PC-3 (cell line): ENCODE data around the gene AICDA. TPM values are rescaled to one million over a fixed set of nuclear protein-coding genes. Genes with fewer than 3 reads are reported as not detected.

Experiments used
- ATAC-seq: fragments of 200-7000 bp; cut with Tn5 transposase; 2 replicates; pipeline ENCODE4 v1.9.1; 2020; ENCODE audit warnings: mild to moderate bottlenecking, moderate library complexity
- BruUV-seq: library from RNA; stranded (reverse); fragments of 400-500 nt; replicated peaks from 2 replicates; lab custom pipeline; 2021; lab: Mats Ljungman, UMichigan
- CTCF ChIA-PET: fragments of 300-600 bp; sonication (Branson Sonifier 250); formaldehyde crosslinking; loops from one replicate; lab custom pipeline; 2022; ENCODE audit warnings: antibody characterized with exemption; lab: Charles Lee
- POLR2A ChIA-PET: fragments of 300-600 bp; sonication (Branson Sonifier 250); formaldehyde crosslinking; loops from one replicate; lab custom pipeline; 2022; ENCODE audit warnings: antibody characterized with exemption; ENCODE audit not compliant: unreplicated experiment; lab: Charles Lee
- DNase-seq: peaks from one replicate; pipeline ENCODE4 v3.0.0-alpha.2; 2015
- H2AFZ ChIP-seq: fragments of 300-600 bp; sonication (generic); 2 replicates; pipeline ENCODE4 v1.6.0; 2016; ENCODE audit warnings: antibody characterized with exemption, low read length
- H3F3A ChIP-seq: fragments of 300-600 bp; sonication (generic); one replicate; pipeline ENCODE4 v1.6.0; 2017; ENCODE audit warnings: antibody characterized with exemption, low read length, control low read depth, mild to moderate bottlenecking; ENCODE audit not compliant: unreplicated experiment
- H3K27ac ChIP-seq: fragments of 300-600 bp; sonication (generic); 2 replicates; pipeline ENCODE4 v1.5.1; 2016; ENCODE audit warnings: mild to moderate bottlenecking, low read length
- H3K27me3 ChIP-seq: fragments of 300-600 bp; sonication (generic); 2 replicates; pipeline ENCODE4 v1.6.1; 2016; ENCODE audit warnings: low read length, mixed read lengths
- H3K36me3 ChIP-seq: fragments of 300-600 bp; sonication (generic); 2 replicates; pipeline ENCODE4 v1.6.1; 2016; ENCODE audit warnings: low read depth, mixed run types, low read length, mixed read lengths
- H3K4me1 ChIP-seq: fragments of 300-600 bp; sonication (generic); 2 replicates; pipeline ENCODE4 v1.5.1; 2016; ENCODE audit warnings: low read length; ENCODE audit not compliant: insufficient read depth
- H3K4me2 ChIP-seq: fragments of 300-600 bp; sonication (generic); 2 replicates; pipeline ENCODE4 v1.6.0; 2016; ENCODE audit warnings: low read length
- H3K4me3 ChIP-seq: fragments of 300-600 bp; sonication (generic); 2 replicates; pipeline ENCODE4 v1.5.1; 2016; ENCODE audit warnings: mild to moderate bottlenecking, low read length, mixed read lengths
- H3K79me2 ChIP-seq: fragments of 300-600 bp; sonication (generic); 2 replicates; pipeline ENCODE4 v1.6.1; 2017; ENCODE audit warnings: low read length, mixed read lengths
- H3K9ac ChIP-seq: fragments of 300-600 bp; sonication (generic); 2 replicates; pipeline ENCODE4 v1.6.0; 2016; ENCODE audit warnings: mild to moderate bottlenecking, low read length
- H3K9me2 ChIP-seq: fragments of 300-600 bp; sonication (generic); replicated peaks from 2 replicates; pipeline ENCODE4 v1.6.1; 2016; ENCODE audit warnings: mixed run types, low read length, mixed read lengths
- H3K9me3 ChIP-seq: fragments of 300-600 bp; sonication (generic); 2 replicates; pipeline ENCODE4 v1.6.1; 2016; ENCODE audit warnings: low read length, mixed read lengths
- H4K20me1 ChIP-seq: fragments of 300-600 bp; sonication (generic); 2 replicates; pipeline ENCODE4 v1.6.1; 2016; ENCODE audit warnings: low read length, mixed read lengths
- EZH2 ChIP-seq: fragments of 300-600 bp; sonication (generic); IDR thresholded peaks from one replicate; pipeline ENCODE4 v1.6.1; 2017; ENCODE audit warnings: antibody characterized with exemption, mild to moderate bottlenecking, low read length; ENCODE audit not compliant: unreplicated experiment
- EZH2phosphoT487 ChIP-seq: fragments of 300-600 bp; sonication (generic); IDR thresholded peaks from 2 replicates; pipeline ENCODE4 v1.6.1; 2018; ENCODE audit warnings: mild to moderate bottlenecking, antibody characterized with exemption, low read length, borderline replicate concordance
- intact Hi-C: fragments of 100-400 bp; cut with micrococcal nuclease; formaldehyde crosslinking; loops from 2 replicates; pipeline ENCODE4 v1.9.0; 2023
- total RNA-seq: library from RNA; depleted of rRNA; stranded (reverse); fragments of >200 nt; gene quantifications from 2 replicates; pipeline ENCODE4 v1.2.3, GENCODE V29; 2014
- TF ChIP-seq, protein P1 (sequence below): fragments of 300-600 bp; sonication (generic); conservative IDR thresholded peaks from 2 replicates; pipeline ENCODE4 v1.5.1; 2017; ENCODE audit warnings: antibody characterized with exemption, low read depth, mild to moderate bottlenecking, low read length

Gene AICDA
- total RNA-seq, 1 experiment from 2014 or later: not detected

GRCh38 chr12:8594072-8594471 is 18.6 kb downstream of the AICDA start:
- CTCF ChIA-PET: no interaction called here

GRCh38 chr12:8593246-8593645 is 19.4 kb downstream of the AICDA start:
- Histone ChIP-seq H3K4me1 (no peaks in the 10 kb centered on the region), H3K9me3 (no peaks in the 10 kb centered on the region), H3K4me2 (no peak overlapping the region), H4K20me1 (no peaks in the 10 kb centered on the region), H3F3A (no peaks in the 10 kb centered on the region), H2AFZ (no peak overlapping the region), H3K79me2 (no peaks in the 10 kb centered on the region), H3K4me3 (no peak overlapping the region), H3K9me2 (no peaks in the 10 kb centered on the region), H3K9ac (no peak overlapping the region), H3K36me3 (no peaks in the 10 kb centered on the region), H3K27ac (no peak overlapping the region), H3K27me3 (peaks cover 12% of the 10 kb centered on the region; the same call in 1 of the 2 replicates)
- intact Hi-C loops: no loop called here
- CTCF ChIA-PET: no interaction called here
- no peak for DNase-seq
- TF ChIP-seq, protein P1, sequence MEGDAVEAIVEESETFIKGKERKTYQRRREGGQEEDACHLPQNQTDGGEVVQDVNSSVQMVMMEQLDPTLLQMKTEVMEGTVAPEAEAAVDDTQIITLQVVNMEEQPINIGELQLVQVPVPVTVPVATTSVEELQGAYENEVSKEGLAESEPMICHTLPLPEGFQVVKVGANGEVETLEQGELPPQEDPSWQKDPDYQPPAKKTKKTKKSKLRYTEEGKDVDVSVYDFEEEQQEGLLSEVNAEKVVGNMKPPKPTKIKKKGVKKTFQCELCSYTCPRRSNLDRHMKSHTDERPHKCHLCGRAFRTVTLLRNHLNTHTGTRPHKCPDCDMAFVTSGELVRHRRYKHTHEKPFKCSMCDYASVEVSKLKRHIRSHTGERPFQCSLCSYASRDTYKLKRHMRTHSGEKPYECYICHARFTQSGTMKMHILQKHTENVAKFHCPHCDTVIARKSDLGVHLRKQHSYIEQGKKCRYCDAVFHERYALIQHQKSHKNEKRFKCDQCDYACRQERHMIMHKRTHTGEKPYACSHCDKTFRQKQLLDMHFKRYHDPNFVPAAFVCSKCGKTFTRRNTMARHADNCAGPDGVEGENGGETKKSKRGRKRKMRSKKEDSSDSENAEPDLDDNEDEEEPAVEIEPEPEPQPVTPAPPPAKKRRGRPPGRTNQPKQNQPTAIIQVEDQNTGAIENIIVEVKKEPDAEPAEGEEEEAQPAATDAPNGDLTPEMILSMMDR: no peak
- TF ChIP-seq EZH2: no peak
- no peak for TF ChIP-seq EZH2phosphoT487
- BruUV-seq: no TSS peak
- POLR2A ChIA-PET: no interaction called here
- no peak for ATAC-seq

More at GRCh38 chr12:8594072-8594471, 18.6 kb downstream of the AICDA start:
- H3K9ac ChIP-seq: no peak overlapping the region
- H3K9me3 ChIP-seq: no peaks in the 10 kb centered on the region
- H3K4me2 ChIP-seq: no peak overlapping the region
- no peaks in the 10 kb centered on the region for H3K4me1 ChIP-seq
- POLR2A ChIA-PET: no interaction called here
- TF ChIP-seq EZH2 (no peak), EZH2phosphoT487 (no peak)
- TF ChIP-seq, protein P1: no peak
- no peaks in the 10 kb centered on the region for H3K36me3 ChIP-seq
- no peaks in the 10 kb centered on the region for H3K79me2 ChIP-seq
- BruUV-seq: no TSS peak
- intact Hi-C loops: no loop called here
- H4K20me1 ChIP-seq: no peaks in the 10 kb centered on the region
- no peak overlapping the region for H3K4me3 ChIP-seq
- H2AFZ ChIP-seq: no peak overlapping the region
- no peaks in the 10 kb centered on the region for H3F3A ChIP-seq
- no peak for DNase-seq
- H3K27ac ChIP-seq: no peak overlapping the region
- no peaks in the 10 kb centered on the region for H3K9me2 ChIP-seq
- H3K27me3 ChIP-seq: peaks cover 9% of the 10 kb centered on the region; the same call in 1 of the 2 replicates
- ATAC-seq: no peak

DNA sequence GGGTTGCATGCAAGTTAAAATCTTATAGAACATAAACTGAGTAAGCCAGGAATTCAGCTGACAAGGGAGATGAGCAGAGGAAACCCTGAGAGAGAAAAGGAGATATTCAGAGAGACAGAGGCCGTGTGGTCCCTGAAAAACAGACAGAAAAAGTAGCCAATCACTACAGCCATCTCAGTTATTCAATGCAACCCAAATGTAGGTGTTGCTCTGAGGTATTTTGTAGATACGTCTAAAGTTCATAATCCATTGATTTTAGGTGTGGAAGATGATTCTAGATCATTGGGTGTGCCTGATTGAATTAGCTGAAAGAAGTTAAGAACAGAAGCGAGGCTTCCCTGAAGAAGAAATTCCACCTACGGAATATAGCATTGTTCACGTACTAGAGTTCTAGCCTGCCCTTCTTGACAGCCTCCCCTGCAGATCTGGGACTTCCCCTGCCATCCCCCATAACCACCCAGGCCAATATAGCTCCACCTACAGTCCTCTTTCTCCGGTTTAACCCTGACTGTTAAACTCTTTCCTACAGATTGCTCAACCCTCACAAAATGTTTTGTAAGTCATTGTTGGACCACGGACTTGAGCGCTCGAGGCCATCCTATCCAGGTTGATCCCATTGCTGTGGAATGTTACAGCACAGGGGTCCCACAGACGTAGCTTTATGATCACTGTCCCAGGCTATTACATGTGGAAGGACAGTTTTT is 21.7 kb downstream of the AICDA start:
- no peaks in the 10 kb centered on the region for H3K36me3 ChIP-seq
- no peak overlapping the region for H2AFZ ChIP-seq
- H3K9me3 ChIP-seq: no peaks in the 10 kb centered on the region
- H3K27me3 ChIP-seq: peaks cover 9% of the 10 kb centered on the region; the same call in 1 of the 2 replicates
- H3K9ac ChIP-seq: no peak overlapping the region
- no peak for ATAC-seq
- BruUV-seq: no TSS peak
- no peaks in the 10 kb centered on the region for H4K20me1 ChIP-seq
- no peaks in the 10 kb centered on the region for H3K4me1 ChIP-seq
- no peak for DNase-seq
- H3F3A ChIP-seq: no peaks in the 10 kb centered on the region
- H3K4me3 ChIP-seq: no peak overlapping the region
- TF ChIP-seq EZH2phosphoT487: no peak
- no peak for TF ChIP-seq EZH2
- TF ChIP-seq, protein P1: no peak
- intact Hi-C loops: no loop called here
- no peaks in the 10 kb centered on the region for H3K79me2 ChIP-seq
- ChIA-PET POLR2A (no interaction called here), CTCF (no interaction called here)
- H3K27ac ChIP-seq: no peak overlapping the region
- H3K9me2 ChIP-seq: no peaks in the 10 kb centered on the region
- H3K4me2 ChIP-seq: no peak overlapping the region
